ENCODE measurements around the gene GGPS1. TPM values are rescaled to one million over a fixed set of nuclear protein-coding genes. Genes with fewer than 3 reads are reported as not detected.

The GGPS1 gene
- total RNA-seq, 1 experiment from 2014 or later, result 40.4 TPM

GRCh38 chr1:235295902-235296350 is 32.4 kb upstream of the GGPS1 start:
- intact Hi-C loops (cut with micrococcal nuclease; ENCODE audit: unreplicated experiment), result loop anchor here (1.0 kb wide), 1 partner anchor 32 kb away; the partner anchor contains the start of genes ARID4B and GGPS1
- peaks cover 8% of the 10 kb centered on the region for H3K4me1 ChIP-seq
- Mint-ChIP-seq H3K27me3 (ENCODE audit: insufficient read depth, unreplicated experiment) (no peaks in the 10 kb centered on the region), H3K4me1 (ENCODE audit: low read depth, unreplicated experiment) (peaks cover 21% of the 10 kb centered on the region), H3K27ac (ENCODE audit: unreplicated experiment) (peak overlapping the region; percentile 50), H3K9me3 (ENCODE audit: unreplicated experiment) (peaks cover 15% of the 10 kb centered on the region), H3K36me3 (ENCODE audit: insufficient read depth, unreplicated experiment) (peaks cover 7% of the 10 kb centered on the region), H3K4me3 (ENCODE audit: unreplicated experiment) (peak overlapping the region; percentile 16)
- no peaks in the 10 kb centered on the region for H3K36me3 ChIP-seq (ENCODE audit: control insufficient read depth, insufficient read depth, low read length)
- no peak overlapping the region for H3K4me3 ChIP-seq (ENCODE audit: low read depth, low read length)
- no TSS peak for BruUV-seq (replicated peaks)
- H3K27me3 ChIP-seq (replicated peaks; ENCODE audit: control insufficient read depth, insufficient read depth, low read length), result no peaks in the 10 kb centered on the region
- ChIA-PET CTCF (no interaction called here), POLR2A (interaction anchor here (1.0 kb wide), 1 partner anchor 33 kb away, joined by 3 read pairs; the partner anchor contains the start of genes ARID4B and GGPS1)
- TF ChIP-seq CTCF (IDR thresholded peaks at IDR 0.05; ENCODE audit: insufficient read depth in 1 of 2, low read depth in 1 of 2, low read length in 1 of 2, severe bottlenecking in 1 of 2, unreplicated experiment in 1 of 2), result no peak
- H3K9me3 ChIP-seq, result peaks cover 3% of the 10 kb centered on the region; the same call in 1 of the 2 replicates
- DNase-seq, result peak; percentile 54 to 65

- no peak overlapping the region for H3K4me3 Mint-ChIP-seq (ENCODE audit: unreplicated experiment)
- no peak for DNase-seq
- BruUV-seq (replicated peaks), result no TSS peak
- ChIA-PET POLR2A (no interaction called here), CTCF (no interaction called here)
- H3K36me3 Mint-ChIP-seq (ENCODE audit: insufficient read depth, unreplicated experiment), result peaks cover 7% of the 10 kb centered on the region
- no peak overlapping the region for H3K4me3 ChIP-seq (ENCODE audit: low read depth, low read length)
- peaks cover 8% of the 10 kb centered on the region for H3K4me1 ChIP-seq
- H3K9me3 ChIP-seq, result peaks cover 3% of the 10 kb centered on the region; the same call in 1 of the 2 replicates
- H3K36me3 ChIP-seq (ENCODE audit: control insufficient read depth, insufficient read depth, low read length), result no peaks in the 10 kb centered on the region
- intact Hi-C loops (cut with micrococcal nuclease; ENCODE audit: unreplicated experiment), result loop anchor here (1.0 kb wide), 1 partner anchor 32 kb away; the partner anchor contains the start of genes ARID4B and GGPS1
- H3K4me1 Mint-ChIP-seq (ENCODE audit: low read depth, unreplicated experiment), result peaks cover 21% of the 10 kb centered on the region
- no peaks in the 10 kb centered on the region for H3K27me3 ChIP-seq (replicated peaks; ENCODE audit: control insufficient read depth, insufficient read depth, low read length)
- no peak overlapping the region for H3K27ac Mint-ChIP-seq (ENCODE audit: unreplicated experiment)
- peaks cover 15% of the 10 kb centered on the region for H3K9me3 Mint-ChIP-seq (ENCODE audit: unreplicated experiment)
- no peak for TF ChIP-seq CTCF (IDR thresholded peaks at IDR 0.05; ENCODE audit: insufficient read depth in 1 of 2, low read depth in 1 of 2, low read length in 1 of 2, severe bottlenecking in 1 of 2, unreplicated experiment in 1 of 2)
- H3K27me3 Mint-ChIP-seq (ENCODE audit: insufficient read depth, unreplicated experiment), result no peaks in the 10 kb centered on the region
Observed at GRCh38 chr1:235296729-235297128, 31.6 kb upstream of the GGPS1 start.

GRCh38 chr1:235297579-235297978 is 30.8 kb upstream of the GGPS1 start:
- no peak overlapping the region for H3K4me3 ChIP-seq (ENCODE audit: low read depth, low read length)
- intact Hi-C loops (cut with micrococcal nuclease; ENCODE audit: unreplicated experiment), result no loop called here
- H3K4me1 ChIP-seq, result peaks cover 8% of the 10 kb centered on the region
- Mint-ChIP-seq H3K36me3 (ENCODE audit: insufficient read depth, unreplicated experiment) (peaks cover 7% of the 10 kb centered on the region), H3K4me1 (ENCODE audit: low read depth, unreplicated experiment) (peaks cover 21% of the 10 kb centered on the region), H3K27ac (ENCODE audit: unreplicated experiment) (no peak overlapping the region), H3K9me3 (ENCODE audit: unreplicated experiment) (peaks cover 15% of the 10 kb centered on the region), H3K4me3 (ENCODE audit: unreplicated experiment) (no peak overlapping the region), H3K27me3 (ENCODE audit: insufficient read depth, unreplicated experiment) (no peaks in the 10 kb centered on the region)
- no peaks in the 10 kb centered on the region for H3K27me3 ChIP-seq (replicated peaks; ENCODE audit: control insufficient read depth, insufficient read depth, low read length)
- no peak for DNase-seq
- peaks cover 3% of the 10 kb centered on the region; the same call in 1 of the 2 replicates for H3K9me3 ChIP-seq
- TF ChIP-seq CTCF (IDR thresholded peaks at IDR 0.05; ENCODE audit: insufficient read depth in 1 of 2, low read depth in 1 of 2, low read length in 1 of 2, severe bottlenecking in 1 of 2, unreplicated experiment in 1 of 2), result no peak
- no TSS peak for BruUV-seq (replicated peaks)
- ChIA-PET POLR2A (no interaction called here), CTCF (no interaction called here)
- no peaks in the 10 kb centered on the region for H3K36me3 ChIP-seq (ENCODE audit: control insufficient read depth, insufficient read depth, low read length)

Data from Caco-2 (cell line).